ENCODE data around the gene RAB3GAP1.
A peak's percentile ranks its signal among the peaks of the same experiment; 100 is the strongest.

RAB3GAP1 gene

DNA sequence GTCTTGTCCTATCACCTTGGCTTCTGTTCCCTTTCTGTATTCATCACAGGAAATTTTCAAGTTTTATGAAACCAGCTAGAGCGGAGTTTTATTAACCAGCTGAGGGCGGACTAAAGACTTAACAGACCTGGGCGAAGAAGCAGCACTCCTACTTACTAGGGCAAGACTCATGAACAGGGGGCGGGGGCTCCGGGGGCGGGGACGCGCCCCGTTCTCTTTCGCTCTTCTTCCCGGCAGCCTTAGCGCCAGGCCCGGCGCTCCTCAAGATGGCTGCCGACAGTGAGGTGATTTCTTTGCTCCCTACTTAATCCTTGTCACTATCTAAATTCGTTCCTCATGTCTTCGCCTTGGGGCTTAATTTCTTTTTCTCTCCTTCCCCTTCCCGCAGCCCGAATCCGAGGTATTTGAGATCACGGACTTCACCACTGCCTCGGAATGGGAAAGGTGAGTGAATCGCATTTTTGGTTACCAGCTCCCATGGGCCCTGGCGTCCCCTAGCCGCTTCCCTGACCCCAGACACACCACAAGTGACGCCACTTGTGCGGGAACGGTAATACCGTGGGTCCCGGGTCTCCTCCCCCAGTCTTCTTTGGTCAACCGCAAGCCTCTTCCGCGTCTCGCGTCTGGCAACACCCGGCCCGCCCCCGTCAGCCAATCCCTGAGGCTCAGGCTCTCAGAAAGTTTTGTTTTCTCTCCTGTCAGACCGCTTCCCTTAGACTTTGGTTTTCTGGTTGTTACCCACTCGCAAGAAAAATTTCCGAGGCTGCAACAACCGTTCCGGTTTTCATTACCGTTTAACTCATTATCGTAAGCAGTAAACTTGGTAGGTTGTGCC, at the start of gene RAB3GAP1:
TSS of gene RAB3GAP1 (plus strand) at position 251 of the 835 bp plus-strand sequence. CDS start at position 267, 16 bp downstream.
- intact Hi-C loops (cut with DNase I; ENCODE audit: low total_unique reads): loop anchor here (5.0 to 10.0 kb wide), 2 partner anchors 127 to 480 kb away; partner anchors contain the start of genes R3HDM1 and ZRANB3
- H3K27ac ChIP-seq: peak within 1 kb of the TSS; percentile 92 to 95
- peaks cover 0 to 43% (median 26%) of the 10 kb centered on the region in 4 donors for H3K4me1 ChIP-seq

GRCh38 chr2:135002836-135003235, 49.3 kb upstream of the RAB3GAP1 start:
- Histone ChIP-seq H3K4me1 (peaks cover 0 to 5% (median 0%) of the 10 kb centered on the region in 4 donors), H3K9me3 (no peaks in the 10 kb centered on the region), H3K27ac (no peak overlapping the region), H3K36me3 (no peaks in the 10 kb centered on the region), H3K4me3 (no peak overlapping the region), H3K27me3 (peaks cover 0 to 13% of the 10 kb centered on the region in 2 donors)
- DNase-seq: no peak
- intact Hi-C loops (cut with DNase I; ENCODE audit: low total_unique reads): loop anchor here (5.0 kb wide), 1 partner anchor 709 kb away; no protein-coding TSS in a partner anchor
- TF ChIP-seq CTCF (IDR thresholded peaks at IDR 0.05): no peak

More for the DNA sequence above, at the start of gene RAB3GAP1:
- no peaks in the 10 kb centered on the region for H3K27me3 ChIP-seq
- peak within 1 kb of the TSS; percentile 67 to 81 for H3K4me3 ChIP-seq
- TF ChIP-seq CTCF (IDR thresholded peaks at IDR 0.05): no peak
- no peaks in the 10 kb centered on the region for H3K36me3 ChIP-seq
- DNase-seq: peak; percentile 78 to 86
- no peaks in the 10 kb centered on the region for H3K9me3 ChIP-seq

- H3K36me3 ChIP-seq: no peaks in the 10 kb centered on the region
- H3K4me3 ChIP-seq: no peak overlapping the region
- no peak overlapping the region for H3K27ac ChIP-seq
- H3K9me3 ChIP-seq: no peaks in the 10 kb centered on the region
- H3K27me3 ChIP-seq: peaks cover 0 to 13% of the 10 kb centered on the region in 2 donors
- H3K4me1 ChIP-seq: peaks cover 0 to 5% (median 0%) of the 10 kb centered on the region in 4 donors
- intact Hi-C loops (cut with DNase I; ENCODE audit: low total_unique reads): loop anchor here (5.0 kb wide), 1 partner anchor 708 kb away; no protein-coding TSS in a partner anchor
- peak; percentile 41 to 74 for DNase-seq
- peak; percentile 81 to 86 for TF ChIP-seq CTCF (IDR thresholded peaks at IDR 0.05)
These were observed 47.9 kb upstream of the RAB3GAP1 start for GRCh38 chr2:135004005-135004746.

DNA sequence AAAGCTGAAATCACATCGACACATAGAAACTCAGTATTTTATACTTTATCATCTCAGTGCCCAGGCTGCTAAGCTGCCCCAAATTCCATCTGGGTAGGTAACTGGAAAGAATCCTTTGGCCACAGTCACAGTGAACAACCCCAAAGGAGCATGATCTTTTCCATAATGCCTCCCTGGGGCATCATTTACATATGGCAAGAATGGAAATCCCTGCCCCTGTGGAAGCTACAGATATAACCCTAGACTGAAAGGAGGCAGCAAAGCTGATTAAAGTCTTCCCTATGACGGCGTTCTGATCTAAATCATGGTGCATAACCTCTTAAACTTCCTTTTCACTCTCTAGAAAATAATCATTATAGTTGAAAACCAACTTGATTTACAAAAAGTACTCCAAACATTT, 46.3 kb upstream of the RAB3GAP1 start:
- peaks cover 0 to 5% (median 0%) of the 10 kb centered on the region in 4 donors for H3K4me1 ChIP-seq
- DNase-seq: no peak
- intact Hi-C loops (cut with DNase I; ENCODE audit: low total_unique reads): no loop called here
- no peak for TF ChIP-seq CTCF (IDR thresholded peaks at IDR 0.05)
- no peaks in the 10 kb centered on the region for H3K9me3 ChIP-seq
- no peak overlapping the region for H3K4me3 ChIP-seq
- no peaks in the 10 kb centered on the region for H3K36me3 ChIP-seq
- H3K27ac ChIP-seq: no peak overlapping the region
- peaks cover 0 to 13% of the 10 kb centered on the region in 2 donors for H3K27me3 ChIP-seq

- no peaks in the 10 kb centered on the region for H3K36me3 ChIP-seq
- intact Hi-C loops (cut with DNase I; ENCODE audit: low total_unique reads): no loop called here
- H3K4me1 ChIP-seq: peaks cover 0 to 5% (median 0%) of the 10 kb centered on the region in 4 donors
- DNase-seq: no peak
- H3K4me3 ChIP-seq: no peak overlapping the region
- H3K27me3 ChIP-seq: peaks cover 0 to 12% of the 10 kb centered on the region in 2 donors
- TF ChIP-seq CTCF (IDR thresholded peaks at IDR 0.05): no peak
- no peaks in the 10 kb centered on the region for H3K9me3 ChIP-seq
- no peak overlapping the region for H3K27ac ChIP-seq
These were observed 42.8 kb upstream of the RAB3GAP1 start for GRCh38 chr2:135009339-135009738.

Measured in tibial artery (tissue), 4 donors.